ENCODE measurements around the gene INSL6.

DNA sequence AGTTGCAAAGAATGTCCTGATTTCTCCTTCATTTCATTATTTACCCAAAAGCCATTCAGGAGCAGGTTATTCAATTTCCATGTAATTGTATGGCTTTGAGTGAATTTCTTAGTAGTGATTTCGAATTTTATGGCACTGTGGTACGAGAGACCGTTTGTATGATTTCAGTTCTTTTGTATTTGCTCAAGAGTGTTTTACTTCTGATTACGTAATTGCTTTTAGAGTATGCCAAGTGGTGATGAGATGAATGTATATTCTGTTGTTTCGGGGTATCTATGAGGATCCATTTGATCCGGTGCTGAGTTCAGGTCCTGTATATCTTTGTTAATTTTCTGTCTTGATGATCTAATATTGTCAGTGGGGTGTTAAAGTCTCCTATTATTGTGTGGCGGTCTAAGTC is 41.2 kb downstream of the INSL6 start:
- TF ChIP-seq, protein P1, sequence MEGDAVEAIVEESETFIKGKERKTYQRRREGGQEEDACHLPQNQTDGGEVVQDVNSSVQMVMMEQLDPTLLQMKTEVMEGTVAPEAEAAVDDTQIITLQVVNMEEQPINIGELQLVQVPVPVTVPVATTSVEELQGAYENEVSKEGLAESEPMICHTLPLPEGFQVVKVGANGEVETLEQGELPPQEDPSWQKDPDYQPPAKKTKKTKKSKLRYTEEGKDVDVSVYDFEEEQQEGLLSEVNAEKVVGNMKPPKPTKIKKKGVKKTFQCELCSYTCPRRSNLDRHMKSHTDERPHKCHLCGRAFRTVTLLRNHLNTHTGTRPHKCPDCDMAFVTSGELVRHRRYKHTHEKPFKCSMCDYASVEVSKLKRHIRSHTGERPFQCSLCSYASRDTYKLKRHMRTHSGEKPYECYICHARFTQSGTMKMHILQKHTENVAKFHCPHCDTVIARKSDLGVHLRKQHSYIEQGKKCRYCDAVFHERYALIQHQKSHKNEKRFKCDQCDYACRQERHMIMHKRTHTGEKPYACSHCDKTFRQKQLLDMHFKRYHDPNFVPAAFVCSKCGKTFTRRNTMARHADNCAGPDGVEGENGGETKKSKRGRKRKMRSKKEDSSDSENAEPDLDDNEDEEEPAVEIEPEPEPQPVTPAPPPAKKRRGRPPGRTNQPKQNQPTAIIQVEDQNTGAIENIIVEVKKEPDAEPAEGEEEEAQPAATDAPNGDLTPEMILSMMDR (IDR thresholded peaks at IDR 0.05; ENCODE audit: insufficient read depth, low read length, poor library complexity, severe bottlenecking) = no peak
- no peak for TF ChIP-seq EZH2phosphoT487 (conservative IDR thresholded peaks at IDR 0.05; ENCODE audit: low read length)
